Body of pancreas (tissue), 4 donors: ENCODE measurements around the gene ADGRD1. TPM values are rescaled to one million over a fixed set of nuclear protein-coding genes. Genes with fewer than 3 reads are reported as not detected.

Experiments
- ATAC-seq: fragments of 150-250 bp; one replicate; pipeline ENCODE4 v1.9.1; 2016
- DNase-seq, 4 donors: peaks; one replicate each; pipeline ENCODE4 v3.0.0-alpha.2; 2019
- H3K27ac ChIP-seq, 4 donors: fragments of 200-600 bp; sonication (generic); 1 replicate in 3 of 4; 2 replicates in 1 of 4; pipeline versions ENCODE4 v1.5.1 to v1.6.1; 2016 to 2019; ENCODE audit warnings: mild to moderate bottlenecking in 1 of 4, mixed read lengths in 1 of 4, moderate library complexity in 1 of 4
- H3K27me3 ChIP-seq, 2 donors: fragments of 200-600 bp; sonication (generic); one replicate each; pipeline ENCODE4 v1.6.0; 2016; ENCODE audit warnings: mild to moderate bottlenecking in 1 of 2
- H3K36me3 ChIP-seq, 2 donors: fragments of 200-600 bp; sonication (generic); replicated peaks in 1 of 2; 2 replicates each; pipeline ENCODE4 v1.5.1; 2016; ENCODE audit warnings: low read depth in 2 of 2; ENCODE audit not compliant: insufficient read depth in 1 of 2
- H3K4me1 ChIP-seq: fragments of 200-600 bp; sonication (generic); one replicate; pipeline ENCODE4 v1.6.0; 2016
- H3K4me3 ChIP-seq, 2 donors: fragments of 200-600 bp; sonication (generic); 1 replicate in 1 of 2; 2 replicates in 1 of 2; pipeline ENCODE4 v1.5.1; 2016 to 2019
- H3K9me3 ChIP-seq, 3 donors: fragments of 200-600 bp; sonication (generic); 1 replicate in 2 of 3; 2 replicates in 1 of 3; pipeline ENCODE4 v1.5.1; 2016
- POLR2A ChIP-seq, 3 donors: fragments of 450-650 bp; IDR thresholded peaks; one replicate each; pipeline ENCODE4 v1.6.1; 2016; ENCODE audit warnings: antibody characterized with exemption in 3 of 3, mild to moderate bottlenecking in 2 of 3
- WGBS, 2 donors: methylation state at CpG; one replicate each; pipeline ENCODE4 v1.1.5; 2017; 5-methylcytosine and 5-hydroxymethylcytosine counted together
- intact Hi-C: fragments of 100-400 bp; cut with DNase I; formaldehyde crosslinking; loops from one replicate; pipeline ENCODE4 v1.15.1; 2023
- total RNA-seq, 2 donors: library from RNA; depleted of rRNA; stranded (reverse); fragments of >200 nt; gene quantifications; one replicate each; pipeline ENCODE4 v1.1.0, GENCODE V29; 2016
- TF ChIP-seq, protein P1 (sequence below), 7 experiments: fragments of 450-650 bp in 4 of 7; fragments of 200-600 bp in 3 of 7; sonication (generic) in 3 of 7; IDR thresholded peaks; one replicate each; pipeline ENCODE4 v1.5.1; 2016 to 2019; ENCODE audit warnings: antibody characterized with exemption in 7 of 7

ADGRD1 gene
- total RNA-seq, 2 donors from 2014 or later: 4.4 to 4.9 TPM

DNA sequence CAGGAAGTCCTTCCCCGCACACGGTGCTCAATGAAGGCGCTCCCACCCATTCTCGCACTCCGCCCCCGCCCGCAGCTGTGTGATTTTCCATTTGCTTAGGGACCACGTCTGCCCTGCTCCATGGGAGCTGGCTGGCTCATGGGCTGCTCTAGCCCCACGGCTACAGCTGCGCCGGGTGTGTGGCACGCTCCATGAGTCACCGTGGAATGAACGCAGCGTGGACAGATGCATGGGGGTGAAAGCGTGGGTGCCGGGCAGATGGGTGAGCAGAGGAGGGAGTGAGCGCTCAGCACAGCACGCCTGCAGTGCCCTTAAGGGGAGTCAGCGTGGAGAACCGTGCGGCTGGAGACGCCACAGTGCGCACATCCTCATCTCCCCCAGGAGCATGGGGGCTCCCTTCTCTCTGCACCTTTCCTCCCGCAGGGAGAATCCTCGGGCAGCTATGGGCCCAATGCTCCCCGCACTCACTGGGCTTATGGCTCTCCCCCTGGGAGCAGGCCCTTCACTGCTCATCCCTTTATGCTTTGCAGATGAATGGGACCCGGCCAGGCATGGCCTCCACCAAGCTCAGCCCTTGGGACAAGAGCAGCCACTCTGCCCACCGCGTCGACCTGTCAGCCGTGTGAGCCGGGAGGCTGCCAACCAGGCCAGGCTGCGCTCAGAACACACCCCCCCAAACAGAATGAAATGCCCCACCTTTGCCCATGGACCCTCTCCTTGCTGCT is 185.1 kb downstream of the ADGRD1 start:
- no peak for ATAC-seq
- TF ChIP-seq POLR2A (IDR thresholded peaks at IDR 0.05): no peak
- TF ChIP-seq, protein P1, sequence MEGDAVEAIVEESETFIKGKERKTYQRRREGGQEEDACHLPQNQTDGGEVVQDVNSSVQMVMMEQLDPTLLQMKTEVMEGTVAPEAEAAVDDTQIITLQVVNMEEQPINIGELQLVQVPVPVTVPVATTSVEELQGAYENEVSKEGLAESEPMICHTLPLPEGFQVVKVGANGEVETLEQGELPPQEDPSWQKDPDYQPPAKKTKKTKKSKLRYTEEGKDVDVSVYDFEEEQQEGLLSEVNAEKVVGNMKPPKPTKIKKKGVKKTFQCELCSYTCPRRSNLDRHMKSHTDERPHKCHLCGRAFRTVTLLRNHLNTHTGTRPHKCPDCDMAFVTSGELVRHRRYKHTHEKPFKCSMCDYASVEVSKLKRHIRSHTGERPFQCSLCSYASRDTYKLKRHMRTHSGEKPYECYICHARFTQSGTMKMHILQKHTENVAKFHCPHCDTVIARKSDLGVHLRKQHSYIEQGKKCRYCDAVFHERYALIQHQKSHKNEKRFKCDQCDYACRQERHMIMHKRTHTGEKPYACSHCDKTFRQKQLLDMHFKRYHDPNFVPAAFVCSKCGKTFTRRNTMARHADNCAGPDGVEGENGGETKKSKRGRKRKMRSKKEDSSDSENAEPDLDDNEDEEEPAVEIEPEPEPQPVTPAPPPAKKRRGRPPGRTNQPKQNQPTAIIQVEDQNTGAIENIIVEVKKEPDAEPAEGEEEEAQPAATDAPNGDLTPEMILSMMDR (IDR thresholded peaks at IDR 0.05): no peak
- Histone ChIP-seq H3K4me3 (no peak overlapping the region), H3K27ac (no peak overlapping the region), H3K27me3 (no peaks in the 10 kb centered on the region), H3K4me1 (no peaks in the 10 kb centered on the region), H3K36me3 (no peaks in the 10 kb centered on the region), H3K9me3 (no peaks in the 10 kb centered on the region)
- intact Hi-C loops: loop anchor here (10.0 kb wide), 1 partner anchor 214 kb away; no protein-coding TSS in a partner anchor
- WGBS, 2 donors: 90 to 91% methylated on average over 12 to 34 of the region's 34 CpGs
- DNase-seq: no peak

DNA sequence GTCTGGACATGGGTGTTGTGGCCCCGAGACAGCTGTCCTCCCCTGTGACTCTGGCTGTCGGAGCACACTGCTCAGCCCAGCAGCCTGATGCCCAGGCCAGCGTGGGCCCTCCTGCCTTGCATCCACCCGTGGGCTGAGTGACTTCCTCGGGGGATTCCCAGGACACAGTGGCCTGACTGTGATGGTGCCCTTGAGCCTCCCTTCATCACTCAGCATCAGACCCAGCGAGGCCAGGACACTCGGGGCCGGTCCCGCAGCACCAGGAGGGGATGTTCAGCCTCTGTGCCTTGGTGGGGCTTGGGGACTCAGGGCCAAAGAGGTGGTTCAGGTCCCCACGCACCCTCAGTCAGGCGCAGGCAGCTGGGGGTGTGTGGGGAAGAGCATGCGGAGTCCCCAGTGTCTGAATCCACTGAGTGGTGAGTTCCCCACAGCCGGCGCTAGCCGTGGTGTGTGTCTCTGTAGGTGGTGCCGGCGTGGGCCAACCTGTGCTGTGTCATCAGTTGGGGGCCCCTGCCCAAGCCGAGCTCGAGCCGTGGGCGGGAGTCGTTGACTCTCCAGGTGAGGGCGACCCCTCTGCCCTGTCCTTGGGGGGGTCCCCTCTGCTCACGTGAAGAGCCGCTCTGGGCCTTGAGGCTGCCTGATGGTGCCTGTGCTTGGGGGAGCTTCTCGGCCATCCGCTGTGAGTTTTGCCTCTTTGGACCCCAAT is 185.8 kb downstream of the ADGRD1 start:
- Histone ChIP-seq H3K27ac (no peak overlapping the region), H3K27me3 (no peaks in the 10 kb centered on the region), H3K36me3 (no peaks in the 10 kb centered on the region), H3K9me3 (no peaks in the 10 kb centered on the region), H3K4me3 (no peak overlapping the region), H3K4me1 (no peaks in the 10 kb centered on the region)
- WGBS, 2 donors: 86 to 97% methylated on average over 4 to 26 of the region's 27 CpGs
- no peak for ATAC-seq
- intact Hi-C loops: loop anchor here (10.0 kb wide), 1 partner anchor 215 kb away; no protein-coding TSS in a partner anchor
- no peak for DNase-seq
- TF ChIP-seq POLR2A (IDR thresholded peaks at IDR 0.05): no peak
- TF ChIP-seq, protein P1 (IDR thresholded peaks at IDR 0.05): no peak

DNA sequence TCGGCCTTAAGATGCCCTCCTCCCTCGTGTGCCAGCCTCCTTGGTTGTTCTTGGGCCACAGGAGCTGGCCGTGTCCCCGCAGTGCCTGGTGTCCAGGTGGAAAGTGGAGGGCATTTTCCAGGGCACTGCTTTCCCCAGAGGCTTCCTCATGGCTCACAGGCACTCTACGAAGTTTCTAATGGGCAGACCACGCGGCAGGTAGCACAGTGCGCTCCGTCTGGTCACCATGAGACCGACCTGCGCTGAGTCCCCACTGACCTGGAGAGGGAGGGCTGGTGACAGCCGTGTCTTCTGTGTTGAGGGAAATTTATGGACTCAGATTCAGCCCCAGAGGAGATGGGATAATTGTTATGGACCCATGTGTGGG is 186.3 kb downstream of the ADGRD1 start:
- TF ChIP-seq, protein P1 (IDR thresholded peaks at IDR 0.05): no peak
- TF ChIP-seq POLR2A (IDR thresholded peaks at IDR 0.05): no peak
- H3K9me3 ChIP-seq: no peaks in the 10 kb centered on the region
- no peaks in the 10 kb centered on the region for H3K4me1 ChIP-seq
- intact Hi-C loops: no loop called here
- H3K27ac ChIP-seq: no peak overlapping the region
- ATAC-seq: no peak
- no peaks in the 10 kb centered on the region for H3K36me3 ChIP-seq
- WGBS, 2 donors: 84 to 86% methylated on average over 8 to 12 of the region's 12 CpGs
- H3K27me3 ChIP-seq: no peaks in the 10 kb centered on the region
- no peak overlapping the region for H3K4me3 ChIP-seq
- DNase-seq: no peak

DNA sequence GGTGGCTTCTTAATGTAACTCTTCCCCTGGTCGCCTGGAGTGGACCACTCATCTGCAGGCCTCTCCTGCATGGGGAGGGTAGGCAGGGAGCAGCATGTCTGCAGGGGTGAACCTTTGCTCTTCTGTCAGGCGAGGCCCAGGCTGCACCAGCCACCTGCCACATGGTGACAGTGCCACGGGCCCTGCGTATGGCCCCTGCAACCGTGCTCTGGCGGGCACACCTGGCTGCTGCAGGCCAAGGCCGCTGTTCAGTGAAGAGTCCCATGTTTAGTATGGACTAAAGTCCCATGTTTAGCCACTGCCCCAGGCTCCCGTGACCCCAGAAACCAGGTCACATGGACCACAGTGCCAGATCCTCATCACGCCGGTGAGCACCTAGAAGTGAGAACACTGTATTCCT is 187.0 kb downstream of the ADGRD1 start:
- Histone ChIP-seq H3K9me3 (no peaks in the 10 kb centered on the region), H3K4me3 (no peak overlapping the region), H3K4me1 (no peaks in the 10 kb centered on the region), H3K36me3 (no peaks in the 10 kb centered on the region), H3K27me3 (no peaks in the 10 kb centered on the region), H3K27ac (no peak overlapping the region)
- no peak for ATAC-seq
- intact Hi-C loops: no loop called here
- TF ChIP-seq, protein P1 (IDR thresholded peaks at IDR 0.05): no peak
- TF ChIP-seq POLR2A (IDR thresholded peaks at IDR 0.05): no peak
- 87 to 89% methylated on average over 7 to 10 of the region's 10 CpGs for WGBS, 2 donors
- DNase-seq: no peak
